Uterus (tissue), 4 donors: ENCODE measurements around the gene NDUFC1. TPM values are rescaled to one million over a fixed set of nuclear protein-coding genes. Genes with fewer than 3 reads are reported as not detected.

Experiments
- DNase-seq, 2 donors: peaks; one replicate each; pipeline ENCODE4 v3.0.0-alpha.2; 2019 to 2020
- H3K27ac ChIP-seq, 2 donors: fragments of 200-600 bp; sonication (generic); 1 replicate in 1 of 2; 2 replicates in 1 of 2; pipeline ENCODE4 v1.5.1; 2016 to 2018
- H3K27me3 ChIP-seq, 2 donors: fragments of 200-600 bp; sonication (generic); one replicate each; pipeline ENCODE4 v1.5.1; 2018 to 2019; ENCODE audit warnings: control low read depth in 1 of 2
- H3K36me3 ChIP-seq, 2 donors: fragments of 200-600 bp; sonication (generic); one replicate each; pipeline ENCODE4 v1.5.1; 2019; ENCODE audit warnings: control low read depth in 1 of 2
- H3K4me1 ChIP-seq, 2 donors: fragments of 200-600 bp; sonication (generic); one replicate each; pipeline ENCODE4 v1.5.1; 2018 to 2019; ENCODE audit warnings: control low read depth in 1 of 2
- H3K4me3 ChIP-seq, 2 donors: fragments of 200-600 bp; sonication (generic); 1 replicate in 1 of 2; 2 replicates in 1 of 2; pipeline ENCODE4 v1.5.1; 2018 to 2019; ENCODE audit warnings: mild to moderate bottlenecking in 1 of 2
- H3K9me3 ChIP-seq, 2 donors: fragments of 200-600 bp; sonication (generic); one replicate each; pipeline ENCODE4 v1.5.1; 2019; ENCODE audit warnings: control low read depth in 1 of 2
- POLR2A ChIP-seq, 2 donors: fragments of 450-650 bp; IDR thresholded peaks; one replicate each; pipeline ENCODE4 v1.6.1; 2016; ENCODE audit warnings: antibody characterized with exemption in 2 of 2, mild to moderate bottlenecking in 1 of 2, moderate library complexity in 1 of 2
- intact Hi-C: fragments of 100-400 bp; cut with DNase I; formaldehyde crosslinking; loops from one replicate; pipeline ENCODE4 v1.15.1; 2023; ENCODE audit warnings: low total_unique reads
- total RNA-seq, 4 donors: library from RNA; depleted of rRNA in 3 of 4; stranded (reverse); fragments of >200 nt in 3 of 4; gene quantifications; one replicate each; pipeline versions ENCODE4 v1.1.0 to v1.2.4, GENCODE V29; 2014 to 2023
- TF ChIP-seq, protein P1 (sequence below), 4 experiments: fragments of 200-600 bp in 2 of 4; fragments of 450-650 bp in 2 of 4; sonication (generic) in 2 of 4; IDR thresholded peaks; one replicate each; pipeline ENCODE4 v1.5.1; 2016 to 2019; ENCODE audit warnings: antibody characterized with exemption in 4 of 4, mild to moderate bottlenecking in 2 of 4, moderate library complexity in 1 of 4
- donor health status: DM: yes; HTN: yes; CAD: no.

NDUFC1 gene
- total RNA-seq, 4 donors from 2014 or later: 0.77 to 43.8 (median 14.9) TPM

DNA sequence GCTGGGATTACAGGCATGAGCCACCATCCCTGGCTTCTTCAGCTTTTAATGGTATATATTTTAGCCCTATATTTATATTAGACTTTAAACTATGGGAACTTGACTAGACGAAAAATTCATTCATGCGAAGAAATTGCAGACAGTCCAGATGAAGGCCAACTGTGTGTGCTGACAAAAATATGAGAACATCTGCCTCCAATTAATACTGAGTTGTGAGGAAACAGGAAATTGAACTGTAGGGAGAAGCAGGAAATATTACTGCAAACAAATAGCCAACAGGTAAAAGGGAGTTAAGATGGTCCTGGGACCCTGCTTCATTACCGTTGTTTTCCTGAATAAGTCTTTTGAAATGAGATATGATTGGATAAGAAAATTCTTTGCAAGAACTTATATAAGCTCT is 48.6 kb downstream of the NDUFC1 start:
- Histone ChIP-seq H3K4me3 (no peak overlapping the region), H3K27me3 (no peaks in the 10 kb centered on the region), H3K9me3 (no peaks in the 10 kb centered on the region), H3K27ac (no peak overlapping the region), H3K4me1 (no peaks in the 10 kb centered on the region), H3K36me3 (no peaks in the 10 kb centered on the region)
- intact Hi-C loops: no loop called here
- TF ChIP-seq POLR2A (IDR thresholded peaks at IDR 0.05): no peak
- TF ChIP-seq, protein P1, sequence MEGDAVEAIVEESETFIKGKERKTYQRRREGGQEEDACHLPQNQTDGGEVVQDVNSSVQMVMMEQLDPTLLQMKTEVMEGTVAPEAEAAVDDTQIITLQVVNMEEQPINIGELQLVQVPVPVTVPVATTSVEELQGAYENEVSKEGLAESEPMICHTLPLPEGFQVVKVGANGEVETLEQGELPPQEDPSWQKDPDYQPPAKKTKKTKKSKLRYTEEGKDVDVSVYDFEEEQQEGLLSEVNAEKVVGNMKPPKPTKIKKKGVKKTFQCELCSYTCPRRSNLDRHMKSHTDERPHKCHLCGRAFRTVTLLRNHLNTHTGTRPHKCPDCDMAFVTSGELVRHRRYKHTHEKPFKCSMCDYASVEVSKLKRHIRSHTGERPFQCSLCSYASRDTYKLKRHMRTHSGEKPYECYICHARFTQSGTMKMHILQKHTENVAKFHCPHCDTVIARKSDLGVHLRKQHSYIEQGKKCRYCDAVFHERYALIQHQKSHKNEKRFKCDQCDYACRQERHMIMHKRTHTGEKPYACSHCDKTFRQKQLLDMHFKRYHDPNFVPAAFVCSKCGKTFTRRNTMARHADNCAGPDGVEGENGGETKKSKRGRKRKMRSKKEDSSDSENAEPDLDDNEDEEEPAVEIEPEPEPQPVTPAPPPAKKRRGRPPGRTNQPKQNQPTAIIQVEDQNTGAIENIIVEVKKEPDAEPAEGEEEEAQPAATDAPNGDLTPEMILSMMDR (IDR thresholded peaks at IDR 0.05): no peak
- no peak for DNase-seq

DNA sequence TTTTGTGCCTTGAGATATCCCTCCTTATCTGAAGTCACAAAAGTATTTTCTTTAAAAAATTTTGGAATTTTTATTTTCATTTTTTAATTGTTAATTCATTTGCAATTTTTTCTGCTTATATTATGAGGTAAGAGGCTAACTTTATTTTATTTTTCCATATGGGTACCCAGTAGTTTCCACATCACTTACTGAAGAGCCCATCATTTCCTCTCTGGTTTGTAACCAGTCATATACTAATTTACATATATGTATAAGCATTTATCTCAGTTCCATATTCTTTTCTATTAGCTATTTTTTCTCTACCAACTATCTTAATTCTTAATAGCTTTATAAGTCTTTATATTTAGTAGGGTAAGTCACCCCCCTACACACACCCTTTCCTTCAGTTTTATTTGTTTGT is 49.2 kb downstream of the NDUFC1 start:
- H3K27me3 ChIP-seq: no peaks in the 10 kb centered on the region
- no peaks in the 10 kb centered on the region for H3K9me3 ChIP-seq
- no peak overlapping the region for H3K27ac ChIP-seq
- DNase-seq: no peak
- H3K36me3 ChIP-seq: no peaks in the 10 kb centered on the region
- H3K4me1 ChIP-seq: no peaks in the 10 kb centered on the region
- intact Hi-C loops: no loop called here
- H3K4me3 ChIP-seq: no peak overlapping the region
- TF ChIP-seq, protein P1 (IDR thresholded peaks at IDR 0.05): no peak
- TF ChIP-seq POLR2A (IDR thresholded peaks at IDR 0.05): no peak

DNA sequence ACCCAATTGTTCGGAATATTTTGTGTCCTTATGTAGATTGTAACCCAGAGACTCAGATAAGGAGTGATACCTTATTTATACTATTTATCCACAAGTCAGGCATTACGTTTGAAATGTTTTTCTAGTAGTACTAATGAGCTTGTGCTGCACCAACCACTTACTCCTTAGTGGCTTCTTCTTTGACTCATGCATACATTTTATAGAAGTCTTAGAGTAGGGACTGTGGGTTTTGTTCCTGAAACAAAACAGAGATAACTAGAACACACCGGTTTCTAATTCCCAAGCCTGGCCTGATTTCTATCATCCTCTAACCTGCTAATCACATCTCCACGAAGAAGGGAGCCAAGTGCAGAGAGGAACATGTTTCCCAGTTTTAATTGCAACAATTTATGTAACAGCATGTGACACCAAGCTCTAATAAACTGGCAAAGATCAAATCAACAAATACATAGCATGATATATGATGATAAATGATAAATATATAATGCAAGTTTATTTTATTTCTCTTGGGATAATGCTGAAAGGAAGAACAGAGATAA is 54.5 kb downstream of the NDUFC1 start:
- no peak for DNase-seq
- Histone ChIP-seq H3K27me3 (no peaks in the 10 kb centered on the region), H3K36me3 (no peaks in the 10 kb centered on the region), H3K27ac (no peak overlapping the region), H3K4me1 (no peaks in the 10 kb centered on the region), H3K9me3 (no peaks in the 10 kb centered on the region), H3K4me3 (no peak overlapping the region)
- intact Hi-C loops: no loop called here
- TF ChIP-seq, protein P1 (IDR thresholded peaks at IDR 0.05): no peak
- TF ChIP-seq POLR2A (IDR thresholded peaks at IDR 0.05): no peak

DNA sequence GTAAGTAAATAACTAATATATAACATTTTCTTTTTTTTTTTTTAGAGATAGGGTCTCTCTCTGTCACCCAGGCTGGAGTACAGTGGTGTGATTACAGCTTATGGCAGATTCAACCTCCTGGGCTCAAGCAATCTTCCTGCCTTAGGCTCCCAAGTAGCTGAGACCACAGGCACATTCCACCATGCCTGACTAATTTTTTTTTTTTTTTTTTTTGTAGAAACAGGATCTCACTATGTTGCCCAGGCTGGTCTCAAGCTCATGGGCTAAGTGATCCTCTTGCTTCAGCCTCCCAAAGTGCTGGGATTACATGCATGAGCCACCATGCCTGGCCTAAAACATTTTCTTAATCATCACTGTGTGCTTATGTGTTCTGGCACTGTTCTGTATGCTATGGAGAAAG is 55.0 kb downstream of the NDUFC1 start:
- no peak for DNase-seq
- Histone ChIP-seq H3K4me1 (no peaks in the 10 kb centered on the region), H3K9me3 (no peaks in the 10 kb centered on the region), H3K36me3 (no peaks in the 10 kb centered on the region), H3K27ac (no peak overlapping the region), H3K27me3 (no peaks in the 10 kb centered on the region), H3K4me3 (no peak overlapping the region)
- TF ChIP-seq, protein P1 (IDR thresholded peaks at IDR 0.05): no peak
- no peak for TF ChIP-seq POLR2A (IDR thresholded peaks at IDR 0.05)
- intact Hi-C loops: no loop called here

DNA sequence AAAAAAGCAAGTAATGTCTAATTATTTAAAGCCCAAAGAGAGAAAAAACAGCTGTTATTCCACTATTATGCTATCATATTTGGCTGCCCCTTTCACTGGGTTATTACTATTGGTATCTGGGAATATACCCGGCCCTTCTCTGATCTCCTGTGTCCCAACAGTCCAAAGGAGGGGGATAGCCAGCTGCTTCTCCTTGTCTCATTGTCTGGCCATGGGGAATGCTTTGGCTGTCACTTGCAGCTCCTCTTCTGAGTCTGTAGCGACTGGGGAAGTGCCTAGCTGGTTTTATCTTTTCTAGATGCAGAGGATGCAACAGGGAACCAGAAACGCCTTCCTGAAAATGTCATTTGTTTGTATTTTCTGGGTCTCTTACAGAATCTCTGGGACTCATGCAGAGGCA is 56.1 kb downstream of the NDUFC1 start:
- H3K36me3 ChIP-seq: no peaks in the 10 kb centered on the region
- intact Hi-C loops: no loop called here
- H3K4me3 ChIP-seq: no peak overlapping the region
- no peaks in the 10 kb centered on the region for H3K9me3 ChIP-seq
- H3K27me3 ChIP-seq: no peaks in the 10 kb centered on the region
- no peaks in the 10 kb centered on the region for H3K4me1 ChIP-seq
- DNase-seq: no peak
- TF ChIP-seq, protein P1 (IDR thresholded peaks at IDR 0.05): no peak
- no peak for TF ChIP-seq POLR2A (IDR thresholded peaks at IDR 0.05)
- peak overlapping the region; percentile 51 to 63 for H3K27ac ChIP-seq
